GM03348 (cell line): ENCODE measurements around the gene KRTAP10-12.

Experiments used
- DNase-seq: peaks from one replicate; pipeline ENCODE4 v3.0.0; 2012; ENCODE audit warnings: low spot score

KRTAP10-12 gene

GRCh38 chr21:44734026-44734745 lies 37.2 kb downstream of the KRTAP10-12 start:
- no peak for DNase-seq

- DNase-seq = no peak
Measured at GRCh38 chr21:44734841-44735240, 37.9 kb downstream of the KRTAP10-12 start.

- no peak for DNase-seq
Measured at GRCh38 chr21:44735821-44736220, 38.8 kb downstream of the KRTAP10-12 start.

- no peak for DNase-seq
Measured at GRCh38 chr21:44736291-44737004, 39.5 kb downstream of the KRTAP10-12 start.

GRCh38 chr21:44737706-44738354 lies 40.9 kb downstream of the KRTAP10-12 start:
- no peak for DNase-seq

GRCh38 chr21:44738621-44739020 lies 41.6 kb downstream of the KRTAP10-12 start:
- no peak for DNase-seq

- no peak for DNase-seq
Measured at GRCh38 chr21:44739316-44739715, 42.3 kb downstream of the KRTAP10-12 start.

GRCh38 chr21:44740742-44741141 lies 43.8 kb downstream of the KRTAP10-12 start:
- DNase-seq = no peak

GRCh38 chr21:44741921-44742320 lies 44.9 kb downstream of the KRTAP10-12 start:
- no peak for DNase-seq

- no peak for DNase-seq
Measured at GRCh38 chr21:44742418-44743153, 45.6 kb downstream of the KRTAP10-12 start.
